NCI-H1105 (cell line): Measurements from ENCODE around the gene PEDS1.
"Not testable (repeated sequence)": the region's sequence is repeated elsewhere in the genome, so short reads cannot be mapped to it uniquely, and the experiment has no call there.

Experiments
- DNase-seq: peaks from one replicate; lab custom pipeline; 2025; lab: John Stamatoyannopoulos, UW

Gene PEDS1

GRCh38 chr20:50163570-50164317 is 10.2 kb upstream of the PEDS1 start:
- DNase-seq = no peak

GRCh38 chr20:50161494-50161893 is 8.0 kb upstream of the PEDS1 start:
- not testable (repeated sequence) for DNase-seq

- no peak for DNase-seq
These were observed 397 bp downstream of the PEDS1 start for GRCh38 chr20:50153153-50153499.

GRCh38 chr20:50152394-50153152 is 950 bp downstream of the PEDS1 start:
- no peak for DNase-seq

- DNase-seq = no peak
These were observed 2.3 kb downstream of the PEDS1 start for GRCh38 chr20:50151034-50151743.

GRCh38 chr20:50149481-50150254 is 3.9 kb downstream of the PEDS1 start:
- no peak for DNase-seq

- DNase-seq = no peak
These were observed 6.5 kb downstream of the PEDS1 start for GRCh38 chr20:50146732-50147662.

- no peak for DNase-seq
These were observed 7.3 kb downstream of the PEDS1 start for GRCh38 chr20:50146214-50146613.

- DNase-seq = no peak
These were observed 8.0 kb downstream of the PEDS1 start for GRCh38 chr20:50145566-50145965.

- no peak for DNase-seq
These were observed 9.2 kb downstream of the PEDS1 start for GRCh38 chr20:50144362-50144761.

- no peak for DNase-seq
These were observed 10.7 kb downstream of the PEDS1 start for GRCh38 chr20:50142812-50143211.

- no peak for DNase-seq
These were observed 11.5 kb downstream of the PEDS1 start for GRCh38 chr20:50141811-50142561.

- DNase-seq = no peak
These were observed 12.4 kb downstream of the PEDS1 start for GRCh38 chr20:50141018-50141675.

GRCh38 chr20:50140339-50140859 is 13.1 kb downstream of the PEDS1 start:
- no peak for DNase-seq

- DNase-seq = no peak
These were observed 14.8 kb downstream of the PEDS1 start for GRCh38 chr20:50138479-50139393.

- DNase-seq = no peak
These were observed 15.4 kb downstream of the PEDS1 start for GRCh38 chr20:50138120-50138478.

- DNase-seq = not testable (repeated sequence)
These were observed 15.8 kb downstream of the PEDS1 start for GRCh38 chr20:50137702-50138101.

GRCh38 chr20:50136822-50137599 is 16.5 kb downstream of the PEDS1 start:
- no peak for DNase-seq
